HG03575 (cell line): ENCODE results near the gene CUL5.
"Not testable (repeated sequence)": the region's sequence is repeated elsewhere in the genome, so short reads cannot be mapped to it uniquely, and the experiment has no call there.

ENCODE experiments used
- ATAC-seq: cut with Tn5 transposase; IDR thresholded peaks from one replicate; pipeline ENCODE4 v1.9.1; 2021; ENCODE audit not compliant: unreplicated experiment, insufficient number of reproducible peaks, low FRiP score; ENCODE audit errors: extremely low read depth

CUL5 gene

GRCh38 chr11:108016647-108017046 lies 7.9 kb downstream of the CUL5 start:
- no peak for ATAC-seq

GRCh38 chr11:108018708-108019107 lies 10.0 kb downstream of the CUL5 start:
- ATAC-seq, result no peak

GRCh38 chr11:108019870-108020540 lies 11.3 kb downstream of the CUL5 start:
- no peak for ATAC-seq

GRCh38 chr11:108025387-108026080 lies 16.8 kb downstream of the CUL5 start:
- ATAC-seq, result peak; percentile 87

- ATAC-seq, result no peak
Observed at GRCh38 chr11:108027057-108027456, 18.4 kb downstream of the CUL5 start.

- not testable (repeated sequence) for ATAC-seq
Observed at GRCh38 chr11:108028822-108029441, 20.2 kb downstream of the CUL5 start.

GRCh38 chr11:108031604-108032003 lies 22.9 kb downstream of the CUL5 start:
- not testable (repeated sequence) for ATAC-seq

GRCh38 chr11:108032800-108033199 lies 24.1 kb downstream of the CUL5 start:
- no peak for ATAC-seq

GRCh38 chr11:108034034-108034433 lies 25.3 kb downstream of the CUL5 start:
- ATAC-seq, result no peak

GRCh38 chr11:108034952-108035351 lies 26.3 kb downstream of the CUL5 start:
- ATAC-seq, result no peak

GRCh38 chr11:108035690-108036089 lies 27.0 kb downstream of the CUL5 start:
- ATAC-seq, result no peak

- no peak for ATAC-seq
Observed at GRCh38 chr11:108037211-108037610, 28.5 kb downstream of the CUL5 start.

- no peak for ATAC-seq
Observed at GRCh38 chr11:108037636-108038035, 28.9 kb downstream of the CUL5 start.

- ATAC-seq, result no peak
Observed at GRCh38 chr11:108048269-108048668, 39.6 kb downstream of the CUL5 start.

- ATAC-seq, result no peak
Observed at GRCh38 chr11:108062336-108062735, 53.6 kb downstream of the CUL5 start.

- no peak for ATAC-seq
Observed at GRCh38 chr11:108063410-108063809, 54.7 kb downstream of the CUL5 start.

- no peak for ATAC-seq
Observed at GRCh38 chr11:108069947-108070346, 61.2 kb downstream of the CUL5 start.

- ATAC-seq, result no peak
Observed at GRCh38 chr11:108084811-108085210, 76.1 kb downstream of the CUL5 start.

- no peak for ATAC-seq
Observed at GRCh38 chr11:108085672-108086071, 77.0 kb downstream of the CUL5 start.

- no peak for ATAC-seq
Observed at GRCh38 chr11:108092134-108092533, 83.4 kb downstream of the CUL5 start.
